OCI-LY7 (cell line): Measurements from ENCODE around the gene SCN10A. TPM values are rescaled to one million over a fixed set of nuclear protein-coding genes. Genes with fewer than 3 reads are reported as not detected.
A peak's percentile ranks its signal among the peaks of the same experiment; 100 is the strongest.

Experiments
- BruUV-seq: library from RNA; stranded (reverse); fragments of 400-500 nt; replicated peaks from 2 replicates; lab custom pipeline; 2021; lab: Mats Ljungman, UMichigan
- CTCF ChIA-PET: fragments of 300-600 bp; sonication (Branson Sonifier 250); formaldehyde crosslinking; loops from one replicate; lab custom pipeline; 2022; ENCODE audit warnings: antibody characterized with exemption; ENCODE audit not compliant: unreplicated experiment; lab: Charles Lee
- POLR2A ChIA-PET: fragments of 300-600 bp; sonication (Branson Sonifier 250); formaldehyde crosslinking; loops from one replicate; lab custom pipeline; 2022; ENCODE audit warnings: antibody characterized with exemption; lab: Charles Lee
- DNase-seq: peaks from one replicate; pipeline ENCODE4 v3.0.0-alpha.2; 2015; ENCODE audit warnings: low spot score
- H2AFZ ChIP-seq: fragments of 200-600 bp; sonication (generic), shearing (Covaris generic); 2 replicates; pipeline ENCODE4 v1.6.1; 2014; ENCODE audit warnings: mild to moderate bottlenecking, antibody characterized with exemption, low read length, moderate library complexity
- H3K27ac ChIP-seq: fragments of 200-600 bp; sonication (generic); 2 replicates; pipeline ENCODE4 v1.5.1; 2014; ENCODE audit warnings: mixed run types, low read depth, mild to moderate bottlenecking, moderate library complexity, low read length, inconsistent platforms; ENCODE audit not compliant: poor library complexity, severe bottlenecking
- H3K36me3 ChIP-seq: fragments of 200-600 bp; sonication (generic); 2 replicates; pipeline ENCODE4 v1.6.1; 2014; ENCODE audit warnings: mild to moderate bottlenecking, antibody characterized with exemption, low read length, moderate library complexity, mixed read lengths; ENCODE audit not compliant: insufficient read depth
- H3K4me1 ChIP-seq: fragments of 200-600 bp; sonication (generic); 2 replicates; pipeline ENCODE4 v1.5.1; 2014; ENCODE audit warnings: mild to moderate bottlenecking, low read length; ENCODE audit not compliant: insufficient read depth, poor library complexity, severe bottlenecking
- H3K4me2 ChIP-seq: fragments of 200-600 bp; sonication (generic); 2 replicates; pipeline ENCODE4 v1.6.1; 2014; ENCODE audit warnings: mild to moderate bottlenecking, low read length
- H3K4me3 ChIP-seq: fragments of 200-600 bp; sonication (generic); 2 replicates; pipeline ENCODE4 v1.5.1; 2014; ENCODE audit warnings: mild to moderate bottlenecking, low read depth, low read length; ENCODE audit not compliant: poor library complexity, severe bottlenecking
- H3K79me2 ChIP-seq: fragments of 200-600 bp; sonication (generic); 2 replicates; pipeline ENCODE4 v1.6.1; 2016; ENCODE audit warnings: low read depth, mild to moderate bottlenecking, low read length, moderate library complexity, mixed read lengths; ENCODE audit not compliant: insufficient read depth
- H3K9me2 ChIP-seq: fragments of 200-600 bp; sonication (generic); 2 replicates; pipeline ENCODE4 v1.6.1; 2016; ENCODE audit warnings: mild to moderate bottlenecking, low read length, mixed read lengths; ENCODE audit not compliant: insufficient read depth
- H3K9me3 ChIP-seq: fragments of 200-600 bp; sonication (generic); 2 replicates; pipeline ENCODE4 v1.6.1; 2014; ENCODE audit warnings: mild to moderate bottlenecking, mixed run types, low read length, mixed read lengths
- H4K20me1 ChIP-seq: fragments of 200-600 bp; sonication (generic); 2 replicates; pipeline ENCODE4 v1.6.1; 2014; ENCODE audit warnings: mild to moderate bottlenecking, antibody characterized with exemption, low read length, moderate library complexity, mixed read lengths; ENCODE audit not compliant: insufficient read depth
- EZH2phosphoT487 ChIP-seq: fragments of 200-600 bp; sonication (generic); IDR thresholded peaks from 2 replicates; pipeline ENCODE4 v1.6.1; 2018; ENCODE audit warnings: low read depth, borderline replicate concordance, mild to moderate bottlenecking, mixed run types, antibody characterized with exemption, low read length, moderate library complexity, mixed read lengths
- intact Hi-C: fragments of 100-400 bp; cut with micrococcal nuclease; formaldehyde crosslinking; loops from one replicate; pipeline ENCODE4 v1.10.0; 2022; ENCODE audit not compliant: unreplicated experiment
- total RNA-seq, 2 experiments: library from RNA; depleted of rRNA in 1 of 2; stranded (reverse); fragments of >200 nt in 1 of 2; shearing (Covaris generic) in 1 of 2; gene quantifications; 2 replicates each; pipeline ENCODE4 v1.2.3, GENCODE V29; 2014 to 2022
- TF ChIP-seq, protein P1 (sequence below): fragments of 200-600 bp; sonication (generic); conservative IDR thresholded peaks from 2 replicates; pipeline ENCODE4 v1.5.1; 2014; ENCODE audit warnings: mild to moderate bottlenecking, antibody characterized with exemption, low read length, moderate library complexity, mixed read lengths

SCN10A gene
- total RNA-seq, 2 experiments from 2014 or later = not detected

- peak; percentile 10 for DNase-seq
- no peaks in the 10 kb centered on the region for H3K4me1 ChIP-seq
- no peak overlapping the region for H2AFZ ChIP-seq
- H3K9me2 ChIP-seq = no peaks in the 10 kb centered on the region
- CTCF ChIA-PET = no interaction called here
- no peaks in the 10 kb centered on the region for H4K20me1 ChIP-seq
- no peaks in the 10 kb centered on the region for H3K9me3 ChIP-seq
- POLR2A ChIA-PET = interaction anchor here (0.6 kb wide), 1 partner anchor 13 kb away, joined by 3 read pairs; no protein-coding TSS in a partner anchor
- no peak overlapping the region for H3K27ac ChIP-seq
- TF ChIP-seq EZH2phosphoT487 = no peak
- TF ChIP-seq, protein P1, sequence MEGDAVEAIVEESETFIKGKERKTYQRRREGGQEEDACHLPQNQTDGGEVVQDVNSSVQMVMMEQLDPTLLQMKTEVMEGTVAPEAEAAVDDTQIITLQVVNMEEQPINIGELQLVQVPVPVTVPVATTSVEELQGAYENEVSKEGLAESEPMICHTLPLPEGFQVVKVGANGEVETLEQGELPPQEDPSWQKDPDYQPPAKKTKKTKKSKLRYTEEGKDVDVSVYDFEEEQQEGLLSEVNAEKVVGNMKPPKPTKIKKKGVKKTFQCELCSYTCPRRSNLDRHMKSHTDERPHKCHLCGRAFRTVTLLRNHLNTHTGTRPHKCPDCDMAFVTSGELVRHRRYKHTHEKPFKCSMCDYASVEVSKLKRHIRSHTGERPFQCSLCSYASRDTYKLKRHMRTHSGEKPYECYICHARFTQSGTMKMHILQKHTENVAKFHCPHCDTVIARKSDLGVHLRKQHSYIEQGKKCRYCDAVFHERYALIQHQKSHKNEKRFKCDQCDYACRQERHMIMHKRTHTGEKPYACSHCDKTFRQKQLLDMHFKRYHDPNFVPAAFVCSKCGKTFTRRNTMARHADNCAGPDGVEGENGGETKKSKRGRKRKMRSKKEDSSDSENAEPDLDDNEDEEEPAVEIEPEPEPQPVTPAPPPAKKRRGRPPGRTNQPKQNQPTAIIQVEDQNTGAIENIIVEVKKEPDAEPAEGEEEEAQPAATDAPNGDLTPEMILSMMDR = peak; percentile 35; the same call in 1 of the 2 replicates
- intact Hi-C loops = no loop called here
- BruUV-seq = no TSS peak
- H3K4me2 ChIP-seq = no peak overlapping the region
- no peak overlapping the region for H3K4me3 ChIP-seq
- H3K79me2 ChIP-seq = no peaks in the 10 kb centered on the region
- no peaks in the 10 kb centered on the region for H3K36me3 ChIP-seq
Measured at GRCh38 chr3:38843898-38844297, 27.9 kb upstream of the SCN10A start.

- Histone ChIP-seq H3K79me2 (no peaks in the 10 kb centered on the region), H4K20me1 (no peaks in the 10 kb centered on the region), H2AFZ (no peak overlapping the region), H3K4me2 (no peak overlapping the region), H3K27ac (no peak overlapping the region), H3K36me3 (no peaks in the 10 kb centered on the region), H3K9me3 (no peaks in the 10 kb centered on the region), H3K9me2 (no peaks in the 10 kb centered on the region), H3K4me3 (no peak overlapping the region), H3K4me1 (no peaks in the 10 kb centered on the region)
- ChIA-PET POLR2A (no interaction called here), CTCF (no interaction called here)
- BruUV-seq = no TSS peak
- DNase-seq = no peak
- intact Hi-C loops = no loop called here
- TF ChIP-seq, protein P1 = no peak
- no peak for TF ChIP-seq EZH2phosphoT487
Measured at GRCh38 chr3:38842266-38842965, 26.4 kb upstream of the SCN10A start.

DNA sequence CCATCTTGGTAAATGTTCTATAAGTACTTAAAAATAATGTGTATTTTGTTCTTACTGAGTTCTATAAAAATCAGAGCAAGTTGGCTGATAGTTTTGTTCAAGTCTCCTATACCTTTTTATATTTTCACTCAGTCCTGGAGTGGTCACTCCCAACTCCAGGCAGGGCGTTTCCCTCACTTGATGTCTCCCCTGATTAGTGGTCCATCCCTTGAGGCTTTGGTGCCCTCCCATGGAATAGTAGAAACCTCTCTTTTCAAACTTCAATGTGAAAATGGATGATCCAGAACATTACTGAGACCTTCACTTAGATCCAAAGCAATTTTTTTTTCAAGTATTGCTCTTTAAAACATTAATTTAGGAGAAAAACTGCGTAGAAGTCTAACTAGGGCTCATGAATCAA, 25.0 kb upstream of the SCN10A start:
- no peak for DNase-seq
- no peak overlapping the region for H2AFZ ChIP-seq
- BruUV-seq = no TSS peak
- ChIA-PET POLR2A (no interaction called here), CTCF (no interaction called here)
- intact Hi-C loops = no loop called here
- no peaks in the 10 kb centered on the region for H3K79me2 ChIP-seq
- no peaks in the 10 kb centered on the region for H3K4me1 ChIP-seq
- no peak overlapping the region for H3K4me2 ChIP-seq
- H3K9me3 ChIP-seq = no peaks in the 10 kb centered on the region
- H3K36me3 ChIP-seq = no peaks in the 10 kb centered on the region
- no peak overlapping the region for H3K27ac ChIP-seq
- H3K9me2 ChIP-seq = no peaks in the 10 kb centered on the region
- H4K20me1 ChIP-seq = no peaks in the 10 kb centered on the region
- H3K4me3 ChIP-seq = no peak overlapping the region
- TF ChIP-seq EZH2phosphoT487 = no peak
- TF ChIP-seq, protein P1 = no peak
